IMR-90 (cell line): ENCODE data around the gene BCAS1. TPM values are rescaled to one million over a fixed set of nuclear protein-coding genes. Genes with fewer than 3 reads are reported as not detected.

Source experiments
- ATAC-seq: fragments of 200-7000 bp; cut with Tn5 transposase; 2 replicates; pipeline ENCODE4 v1.9.1; 2020; ENCODE audit warnings: low read depth, mild to moderate bottlenecking, moderate library complexity
- BruUV-seq: library from RNA; stranded (reverse); fragments of 400-500 nt; replicated peaks from 2 replicates; lab custom pipeline; 2021; lab: Mats Ljungman, UMichigan
- CTCF ChIA-PET: fragments of 300-600 bp; formaldehyde crosslinking; extraction: SDS; loops from one replicate; lab custom pipeline; 2021; ENCODE audit warnings: antibody characterized with exemption; lab: Yijun Ruan, JAX
- POLR2A ChIA-PET: fragments of 300-600 bp; sonication (Branson Sonifier 250); formaldehyde crosslinking; loops from one replicate; lab custom pipeline; 2022; ENCODE audit warnings: antibody characterized with exemption; ENCODE audit not compliant: unreplicated experiment; lab: Charles Lee
- DNase-seq: peaks from one replicate; pipeline ENCODE4 v3.0.0; 2013
- H2AFZ ChIP-seq: replicated peaks from 2 replicates; pipeline ENCODE3; 2013; ENCODE audit warnings: low read length, mild to moderate bottlenecking; ENCODE audit not compliant: poor library complexity
- H2AK5ac ChIP-seq: 2 replicates; pipeline ENCODE4 v1.6.1; 2013; ENCODE audit warnings: low read depth, low read length, inconsistent platforms
- H2AK9ac ChIP-seq: replicated peaks from 2 replicates; pipeline ENCODE3; 2013; ENCODE audit warnings: mild to moderate bottlenecking, low read depth, low read length, moderate library complexity; ENCODE audit not compliant: poor library complexity
- H2BK120ac ChIP-seq: 2 replicates; pipeline ENCODE4 v1.6.1; 2013; ENCODE audit warnings: low read depth, low read length, inconsistent platforms
- H2BK15ac ChIP-seq: 3 replicates; pipeline ENCODE4 v1.6.1; 2013; ENCODE audit warnings: low read depth, low read length, inconsistent platforms
- H2BK20ac ChIP-seq: 2 replicates; pipeline ENCODE4 v1.6.1; 2013; ENCODE audit warnings: low read depth, mild to moderate bottlenecking, inconsistent platforms, low read length, moderate library complexity
- H2BK5ac ChIP-seq: 2 replicates; pipeline ENCODE4 v1.6.1; 2013; ENCODE audit warnings: mild to moderate bottlenecking, low read depth, low read length, inconsistent platforms; ENCODE audit not compliant: poor library complexity, severe bottlenecking
- H3K14ac ChIP-seq: replicated peaks from 2 replicates; pipeline ENCODE4 v1.6.1; 2013; ENCODE audit warnings: low read depth, low read length, inconsistent platforms
- H3K18ac ChIP-seq: 2 replicates; pipeline ENCODE4 v1.6.1; 2013; ENCODE audit warnings: low read depth, low read length, control low read depth
- H3K23ac ChIP-seq: 2 replicates; pipeline ENCODE4 v1.6.1; 2013; ENCODE audit warnings: low read depth, low read length, inconsistent platforms
- H3K27ac ChIP-seq: 2 replicates; pipeline ENCODE4 v1.5.1; 2013; ENCODE audit warnings: mild to moderate bottlenecking, control low read depth, low read length; ENCODE audit not compliant: insufficient read depth
- H3K27me3 ChIP-seq: 2 replicates; pipeline ENCODE4 v1.6.1; 2013; ENCODE audit warnings: low read length; ENCODE audit not compliant: control insufficient read depth, insufficient read depth
- H3K36me3 ChIP-seq: 2 replicates; pipeline ENCODE4 v1.6.1; 2013; ENCODE audit warnings: low read length, mixed read lengths; ENCODE audit not compliant: control insufficient read depth, insufficient read depth
- H3K4ac ChIP-seq: 2 replicates; pipeline ENCODE4 v1.6.1; 2013; ENCODE audit warnings: low read depth, low read length, inconsistent platforms
- H3K4me1 ChIP-seq: 2 replicates; pipeline ENCODE4 v1.6.1; 2013; ENCODE audit warnings: low read length, mixed read lengths; ENCODE audit not compliant: control insufficient read depth, insufficient read depth
- H3K4me2 ChIP-seq: 2 replicates; pipeline ENCODE4 v1.6.1; 2013; ENCODE audit warnings: low read depth, mild to moderate bottlenecking, control low read depth, low read length, moderate library complexity
- H3K4me3 ChIP-seq: 2 replicates; pipeline ENCODE4 v1.5.1; 2013; ENCODE audit warnings: low read depth, mild to moderate bottlenecking, control low read depth, low read length, moderate library complexity; ENCODE audit not compliant: insufficient read depth
- H3K56ac ChIP-seq: 2 replicates; pipeline ENCODE4 v1.6.1; 2013; ENCODE audit warnings: low read length, inconsistent platforms; ENCODE audit not compliant: insufficient read depth; ENCODE audit errors: extremely low read depth
- H3K79me1 ChIP-seq, 2 experiments: 2 replicates each; pipeline ENCODE4 v1.6.1; 2013; ENCODE audit warnings: low read length in 2 of 2, inconsistent platforms in 1 of 2, low read depth in 1 of 2
- H3K9ac ChIP-seq: 2 replicates; pipeline ENCODE4 v1.6.1; 2013; ENCODE audit warnings: low read depth, low read length, control low read depth
- H3K9me1 ChIP-seq: 2 replicates; pipeline ENCODE4 v1.6.1; 2013; ENCODE audit warnings: low read length, inconsistent platforms; ENCODE audit not compliant: insufficient read depth
- H3K9me3 ChIP-seq: 2 replicates; pipeline ENCODE4 v1.6.1; 2013; ENCODE audit warnings: low read length; ENCODE audit not compliant: control insufficient read depth, insufficient read depth
- H4K20me1 ChIP-seq: 2 replicates; pipeline ENCODE4 v1.6.1; 2013; ENCODE audit warnings: low read length, inconsistent platforms; ENCODE audit not compliant: insufficient read depth
- H4K5ac ChIP-seq: 2 replicates; pipeline ENCODE4 v1.6.1; 2013; ENCODE audit warnings: mild to moderate bottlenecking, low read depth, low read length, control low read depth
- H4K8ac ChIP-seq, 2 experiments: 2 replicates each; pipeline ENCODE4 v1.6.1; 2013; ENCODE audit warnings: low read depth in 2 of 2, low read length in 2 of 2, control low read depth in 1 of 2, inconsistent platforms in 1 of 2
- H4K91ac ChIP-seq: 2 replicates; pipeline ENCODE4 v1.6.1; 2013; ENCODE audit warnings: low read depth, low read length, inconsistent platforms; ENCODE audit not compliant: insufficient read depth
- CEBPB ChIP-seq: IDR thresholded peaks from 2 replicates; pipeline ENCODE4 v1.6.1; 2012; ENCODE audit warnings: low read depth, low read length, improper control_type of control experiment
- CHD1 ChIP-seq: IDR thresholded peaks from 2 replicates; pipeline ENCODE4 v1.6.1; 2012; ENCODE audit warnings: low read depth, low read length, improper control_type of control experiment
- CTCF ChIP-seq: conservative IDR thresholded peaks from 2 replicates; pipeline ENCODE4 v1.5.1; 2012; ENCODE audit warnings: mild to moderate bottlenecking, low read depth, low read length, improper control_type of control experiment
- ELK1 ChIP-seq: fragments of 150-350 bp; IDR thresholded peaks from 2 replicates; pipeline ENCODE4 v1.6.1; 2016; ENCODE audit warnings: low read depth, mild to moderate bottlenecking, low read length, moderate library complexity, borderline replicate concordance
- FOS ChIP-seq: fragments of 150-350 bp; IDR thresholded peaks from 2 replicates; pipeline ENCODE4 v1.6.1; 2016; ENCODE audit warnings: low read depth, low read length
- MAZ ChIP-seq: IDR thresholded peaks from 2 replicates; pipeline ENCODE4 v1.6.1; 2012; ENCODE audit warnings: low read depth, mild to moderate bottlenecking, low read length, improper control_type of control experiment, moderate library complexity, borderline replicate concordance
- NFE2L2 ChIP-seq: fragments of 150-350 bp; IDR thresholded peaks from 2 replicates; pipeline ENCODE4 v1.6.1; 2016; ENCODE audit warnings: low read depth, mild to moderate bottlenecking, low read length
- RAD21 ChIP-seq: IDR thresholded peaks from 2 replicates; pipeline ENCODE4 v1.6.1; 2012; ENCODE audit warnings: low read length, improper control_type of control experiment
- RFX5 ChIP-seq: IDR thresholded peaks from 2 replicates; pipeline ENCODE4 v1.8.0; 2012; ENCODE audit warnings: low read depth, mild to moderate bottlenecking, low read length, moderate library complexity
- SMC3 ChIP-seq: fragments of 150-350 bp; IDR thresholded peaks from 2 replicates; pipeline ENCODE4 v1.6.1; 2016; ENCODE audit warnings: low read depth, mild to moderate bottlenecking, antibody characterized with exemption, low read length, moderate library complexity
- WGBS, 2 experiments: methylation state at CpG; one replicate each; pipeline versions ENCODE4 v1.1.5 to v1.1.7; 2013; ENCODE audit warnings: missing lambda C conversion rate in 2 of 2; ENCODE audit not compliant: insufficient read length in 1 of 2; ENCODE audit errors: extremely low coverage in 2 of 2; 5-methylcytosine and 5-hydroxymethylcytosine counted together
- dilution Hi-C: fragments of 300-500 bp; cut with HindIII; formaldehyde crosslinking; loops from one replicate; pipeline ENCODE4 v1.14.3; 2018; ENCODE audit warnings: low sequenced_read_pairs; ENCODE audit not compliant: unreplicated experiment
- in situ Hi-C: fragments of 300-500 bp; cut with MboI; formaldehyde crosslinking; loops from 3 replicates; pipeline ENCODE4 v1.14.3; 2019; ENCODE audit warnings: low sequenced_read_pairs, inconsistent platforms, mixed read lengths
- intact Hi-C: fragments of 100-400 bp; cut with micrococcal nuclease; formaldehyde crosslinking; loops from 2 replicates; pipeline ENCODE4 v1.10.0; 2022
- polyA plus RNA-seq, 3 experiments: library from polyadenylated mRNA; depleted of rRNA; stranded (reverse); fragments of >200 nt; gene quantifications; 2 replicates each; pipeline ENCODE4 v1.2.3, GENCODE V29; 2012; ENCODE audit warnings: low replicate concordance in 1 of 3
- total RNA-seq: library from RNA; depleted of rRNA; stranded (reverse); fragments of >200 nt; gene quantifications from 2 replicates; pipeline ENCODE4 v1.2.3, GENCODE V29; 2012

Gene BCAS1
- total and polyA plus RNA-seq, 2 of the 4 experiments (the other 2 are of a cell fraction): under 0.01 TPM; not detected in 1

GRCh38 chr20:53943522-53944291, 126.7 kb downstream of the BCAS1 start:
- CTCF ChIA-PET: interaction anchor here (0.6 to 1.1 kb wide), 4 partner anchors 119 to 548 kb away, joined by 3 to 4 read pairs (median 3); no protein-coding TSS in a partner anchor
- ATAC-seq: 0 out of 2 replicates have a peak, but pooled peaks have one; percentile 13
- H2AK9ac ChIP-seq: no peak overlapping the region
- no peak overlapping the region for H3K9ac ChIP-seq
- POLR2A ChIA-PET: no interaction called here
- no peaks in the 10 kb centered on the region for H3K36me3 ChIP-seq
- in situ Hi-C loops: loop anchor here (5.0 to 25.0 kb wide), 3 partner anchors 366 to 1456 kb away; no protein-coding TSS in a partner anchor
- dilution Hi-C loops: no loop called here
- H4K91ac ChIP-seq: no peak overlapping the region
- H3K9me3 ChIP-seq: no peaks in the 10 kb centered on the region
- no peak overlapping the region for H3K4ac ChIP-seq
- peak; percentile 39 for DNase-seq
- intact Hi-C loops: loop anchor here (5.0 kb wide), 1 partner anchor 254 kb away; no protein-coding TSS in a partner anchor
- peaks cover 11% of the 10 kb centered on the region for H3K9me1 ChIP-seq
- no peak overlapping the region for H3K23ac ChIP-seq
- no peak overlapping the region for H2BK20ac ChIP-seq
- peak overlapping the region; percentile 79 for H3K4me2 ChIP-seq
- 0 out of 2 replicates have a peak overlapping the region, but pooled peaks have one; percentile 35 for H3K56ac ChIP-seq
- 17% methylated on average over 2 of the region's 11 CpGs; no CpG with 5 or more reads in 1 of the 2 experiments for WGBS, 2 experiments
- H4K20me1 ChIP-seq: no peaks in the 10 kb centered on the region
- peak overlapping the region; percentile 25; the same call in 1 of the 2 replicates for H3K4me3 ChIP-seq
- no peak overlapping the region; a peak in 1 of 4 replicates for H4K8ac ChIP-seq
- peak overlapping the region; percentile 57; the same call in 1 of the 2 replicates for H2AK5ac ChIP-seq
- H3K27me3 ChIP-seq: no peaks in the 10 kb centered on the region
- no peak overlapping the region for H2AFZ ChIP-seq
- H3K27ac ChIP-seq: no peak overlapping the region
- H4K5ac ChIP-seq: no peak overlapping the region
- peaks cover 8% of the 10 kb centered on the region for H3K4me1 ChIP-seq
- TF ChIP-seq FOS (no peak), SMC3 (peak; percentile 76), CHD1 (no peak), ELK1 (no peak), RAD21 (peak; percentile 70), CEBPB (0 out of 2 replicates have a peak, but pooled peaks have one; percentile 16), RFX5 (no peak), CTCF (peak; percentile 76), MAZ (no peak), NFE2L2 (no peak)
- H3K79me1 ChIP-seq: no peaks in the 10 kb centered on the region; a peak in 1 of 4 replicates
- 0 out of 3 replicates have a peak overlapping the region, but pooled peaks have one; percentile 36 for H2BK15ac ChIP-seq
- no peak overlapping the region for H3K14ac ChIP-seq
- H3K18ac ChIP-seq: no peak overlapping the region
- H2BK5ac ChIP-seq: no peak overlapping the region
- no TSS peak for BruUV-seq
- 0 out of 2 replicates have a peak overlapping the region, but pooled peaks have one; percentile 7 for H2BK120ac ChIP-seq
